GM19438 (cell line): ENCODE data around the gene DCANP1.
A peak's percentile ranks its signal among the peaks of the same experiment; 100 is the strongest.

Experiments
- ATAC-seq: cut with Tn5 transposase; IDR thresholded peaks from one replicate; pipeline ENCODE4 v1.9.1; 2021; ENCODE audit warnings: low read depth; ENCODE audit not compliant: unreplicated experiment

Gene DCANP1

GRCh38 chr5:135428586-135428985 is 18.6 kb downstream of the DCANP1 start:
- no peak for ATAC-seq

GRCh38 chr5:135426102-135427082 is 20.8 kb downstream of the DCANP1 start:
- ATAC-seq, result no peak

GRCh38 chr5:135425641-135426040 is 21.5 kb downstream of the DCANP1 start:
- ATAC-seq, result no peak

- no peak for ATAC-seq
Observed at GRCh38 chr5:135423846-135424168, 23.3 kb downstream of the DCANP1 start.

GRCh38 chr5:135423146-135423845 is 23.9 kb downstream of the DCANP1 start:
- ATAC-seq, result no peak

GRCh38 chr5:135422419-135422818 is 24.7 kb downstream of the DCANP1 start:
- ATAC-seq, result no peak

GRCh38 chr5:135417083-135417482 is 30.1 kb downstream of the DCANP1 start:
- ATAC-seq, result no peak

- no peak for ATAC-seq
Observed at GRCh38 chr5:135405082-135405481, 42.1 kb downstream of the DCANP1 start.

GRCh38 chr5:135402031-135402430 is 45.1 kb downstream of the DCANP1 start:
- no peak for ATAC-seq

GRCh38 chr5:135400866-135401265 is 46.3 kb downstream of the DCANP1 start:
- no peak for ATAC-seq

- no peak for ATAC-seq
Observed at GRCh38 chr5:135399794-135400542, 47.2 kb downstream of the DCANP1 start.

GRCh38 chr5:135398855-135399793 is 48.0 kb downstream of the DCANP1 start, which contains the start of gene MACROH2A1:
TSS of gene MACROH2A1 (minus strand) at chr5:135399231. CDS start at chr5:135389093, 10,138 bp downstream.
- peak; percentile 80 for ATAC-seq

GRCh38 chr5:135398160-135398854 is 48.8 kb downstream of the DCANP1 start:
- ATAC-seq, result peak; percentile 29

- no peak for ATAC-seq
Observed at GRCh38 chr5:135397084-135397483, 50.1 kb downstream of the DCANP1 start.

GRCh38 chr5:135396459-135397055 is 50.6 kb downstream of the DCANP1 start:
- ATAC-seq, result no peak

- ATAC-seq, result no peak
Observed at GRCh38 chr5:135395866-135396265, 51.3 kb downstream of the DCANP1 start.

- no peak for ATAC-seq
Observed at GRCh38 chr5:135395451-135395850, 51.7 kb downstream of the DCANP1 start.
